Panc1 (cell line): ENCODE results near the gene IL31RA. TPM values are rescaled to one million over a fixed set of nuclear protein-coding genes. Genes with fewer than 3 reads are reported as not detected.

ENCODE experiments used
- ATAC-seq: fragments of 200-7000 bp; cut with Tn5 transposase; 2 replicates; pipeline ENCODE4 v1.9.1; 2020; ENCODE audit warnings: mild to moderate bottlenecking, moderate library complexity
- BruUV-seq: library from RNA; stranded (reverse); fragments of 400-500 nt; replicated peaks from 2 replicates; lab custom pipeline; 2021; lab: Mats Ljungman, UMichigan
- CTCF ChIA-PET: fragments of 300-600 bp; sonication (Branson Sonifier 250); formaldehyde crosslinking; loops from one replicate; lab custom pipeline; 2022; ENCODE audit warnings: antibody characterized with exemption; lab: Charles Lee
- POLR2A ChIA-PET: fragments of 300-600 bp; sonication (Branson Sonifier 250); formaldehyde crosslinking; loops from one replicate; lab custom pipeline; 2022; ENCODE audit warnings: antibody characterized with exemption; lab: Charles Lee
- DNase-seq: peaks from one replicate; pipeline ENCODE4 v3.0.0-alpha.2; 2010; ENCODE audit warnings: low read depth, low spot score
- H3K27ac ChIP-seq: 2 replicates; pipeline ENCODE4 v1.5.1; 2011; ENCODE audit warnings: mild to moderate bottlenecking, low read length, inconsistent platforms
- H3K27me3 ChIP-seq: fragments of 200-500 bp; sonication (Bioruptor generic); 2 replicates; pipeline ENCODE4 v1.6.0; 2014; ENCODE audit warnings: low read length, inconsistent platforms; ENCODE audit not compliant: control insufficient read depth, insufficient read depth
- H3K36me3 ChIP-seq: fragments of 200-500 bp; sonication (Bioruptor generic); 2 replicates; pipeline ENCODE4 v1.5.1; 2014; ENCODE audit warnings: inconsistent platforms, mild to moderate bottlenecking, low read length, moderate library complexity; ENCODE audit not compliant: control insufficient read depth, insufficient read depth
- H3K4me1 ChIP-seq: 2 replicates; pipeline ENCODE4 v1.5.1; 2011; ENCODE audit warnings: inconsistent platforms, mild to moderate bottlenecking, low read length, moderate library complexity; ENCODE audit not compliant: control insufficient read depth, insufficient read depth
- H3K4me3 ChIP-seq, 2 experiments: 2 replicates each; pipeline ENCODE4 v1.5.1; 2011 to 2012; ENCODE audit warnings: low read depth in 2 of 2, low read length in 2 of 2, mild to moderate bottlenecking in 2 of 2, inconsistent platforms in 1 of 2, moderate library complexity in 1 of 2
- H3K9me3 ChIP-seq: fragments of 200-500 bp; sonication (Bioruptor generic); 2 replicates; pipeline ENCODE4 v1.5.1; 2014; ENCODE audit warnings: low read depth, mild to moderate bottlenecking, inconsistent platforms, low read length, moderate library complexity; ENCODE audit not compliant: control insufficient read depth, insufficient read depth
- POLR2AphosphoS5 ChIP-seq: IDR thresholded peaks from 2 replicates; pipeline ENCODE4 v1.6.1; 2012; ENCODE audit warnings: mild to moderate bottlenecking, low read depth, low read length, moderate library complexity
- SIN3A ChIP-seq: IDR thresholded peaks from 2 replicates; pipeline ENCODE4 v1.6.1; 2012; ENCODE audit warnings: low read depth, mild to moderate bottlenecking, low read length, moderate library complexity, borderline replicate concordance; ENCODE audit not compliant: insufficient read depth
- TCF7L2 ChIP-seq: IDR thresholded peaks from 2 replicates; pipeline ENCODE4 v1.6.1; 2011; ENCODE audit warnings: mild to moderate bottlenecking, low read depth, low read length, inconsistent platforms
- in situ Hi-C: cut with HindIII; loops from 2 replicates; pipeline ENCODE4 v1.10.0; 2016; ENCODE audit warnings: low sequenced_read_pairs, low pct_unique_long_range_greater_than_20kb
- intact Hi-C: fragments of 100-400 bp; cut with micrococcal nuclease; formaldehyde crosslinking; loops from one replicate; pipeline ENCODE4 v1.10.0; 2022; ENCODE audit not compliant: unreplicated experiment
- total RNA-seq: library from RNA; stranded (reverse); gene quantifications from one replicate; pipeline ENCODE4 v1.2.1, GENCODE V29; 2021; ENCODE audit not compliant: unreplicated experiment
- TF ChIP-seq, protein P1 (sequence below): fragments of 450-650 bp; IDR thresholded peaks from 2 replicates; pipeline ENCODE4 v1.5.1; 2017; ENCODE audit warnings: mild to moderate bottlenecking
- TF ChIP-seq, protein P2 (sequence below), 2 experiments: IDR thresholded peaks; 2 replicates each; pipeline ENCODE4 v1.6.1; 2011 to 2012; ENCODE audit warnings: low read depth in 2 of 2, control low read depth in 1 of 2, low read length in 1 of 2, mild to moderate bottlenecking in 1 of 2, moderate library complexity in 1 of 2; ENCODE audit not compliant: insufficient read depth in 1 of 2

IL31RA gene
- total RNA-seq, 1 experiment from 2014 or later, result 3.1 TPM

DNA sequence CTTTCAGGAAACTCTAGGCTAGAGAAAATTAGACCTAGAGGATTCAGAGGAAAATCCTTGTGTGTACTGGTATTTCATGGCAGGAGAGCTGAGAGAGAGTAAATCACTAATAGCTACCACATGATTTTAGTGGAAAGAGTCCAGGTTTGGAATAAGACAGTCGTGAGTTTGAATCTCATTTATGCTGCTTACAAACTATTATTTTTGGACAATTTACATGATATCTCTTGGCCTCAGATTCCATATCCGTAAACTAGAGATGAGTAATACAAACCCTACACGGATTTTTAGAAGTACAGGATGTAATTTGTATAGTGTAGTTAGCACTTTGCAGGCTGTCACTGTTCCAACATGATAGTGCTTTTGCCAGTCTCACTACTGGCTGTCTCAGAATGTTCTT, 2.7 kb downstream of the IL31RA start:
- no peak for DNase-seq
- H3K9me3 ChIP-seq, result no peaks in the 10 kb centered on the region
- in situ Hi-C loops, result no loop called here
- BruUV-seq, result no TSS peak
- intact Hi-C loops, result no loop called here
- H3K27ac ChIP-seq, result peak overlapping the region; percentile 10; the same call in 1 of the 2 replicates
- peaks cover 10% of the 10 kb centered on the region; the same call in 1 of the 2 replicates for H3K4me1 ChIP-seq
- H3K27me3 ChIP-seq, result no peaks in the 10 kb centered on the region
- ATAC-seq, result no peak
- CTCF ChIA-PET, result no interaction called here
- POLR2A ChIA-PET, result no interaction called here
- no peak for TF ChIP-seq POLR2AphosphoS5
- TF ChIP-seq, protein P1, sequence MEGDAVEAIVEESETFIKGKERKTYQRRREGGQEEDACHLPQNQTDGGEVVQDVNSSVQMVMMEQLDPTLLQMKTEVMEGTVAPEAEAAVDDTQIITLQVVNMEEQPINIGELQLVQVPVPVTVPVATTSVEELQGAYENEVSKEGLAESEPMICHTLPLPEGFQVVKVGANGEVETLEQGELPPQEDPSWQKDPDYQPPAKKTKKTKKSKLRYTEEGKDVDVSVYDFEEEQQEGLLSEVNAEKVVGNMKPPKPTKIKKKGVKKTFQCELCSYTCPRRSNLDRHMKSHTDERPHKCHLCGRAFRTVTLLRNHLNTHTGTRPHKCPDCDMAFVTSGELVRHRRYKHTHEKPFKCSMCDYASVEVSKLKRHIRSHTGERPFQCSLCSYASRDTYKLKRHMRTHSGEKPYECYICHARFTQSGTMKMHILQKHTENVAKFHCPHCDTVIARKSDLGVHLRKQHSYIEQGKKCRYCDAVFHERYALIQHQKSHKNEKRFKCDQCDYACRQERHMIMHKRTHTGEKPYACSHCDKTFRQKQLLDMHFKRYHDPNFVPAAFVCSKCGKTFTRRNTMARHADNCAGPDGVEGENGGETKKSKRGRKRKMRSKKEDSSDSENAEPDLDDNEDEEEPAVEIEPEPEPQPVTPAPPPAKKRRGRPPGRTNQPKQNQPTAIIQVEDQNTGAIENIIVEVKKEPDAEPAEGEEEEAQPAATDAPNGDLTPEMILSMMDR, result no peak
- TF ChIP-seq TCF7L2, result no peak
- no peak for TF ChIP-seq SIN3A
- TF ChIP-seq, protein P2, sequence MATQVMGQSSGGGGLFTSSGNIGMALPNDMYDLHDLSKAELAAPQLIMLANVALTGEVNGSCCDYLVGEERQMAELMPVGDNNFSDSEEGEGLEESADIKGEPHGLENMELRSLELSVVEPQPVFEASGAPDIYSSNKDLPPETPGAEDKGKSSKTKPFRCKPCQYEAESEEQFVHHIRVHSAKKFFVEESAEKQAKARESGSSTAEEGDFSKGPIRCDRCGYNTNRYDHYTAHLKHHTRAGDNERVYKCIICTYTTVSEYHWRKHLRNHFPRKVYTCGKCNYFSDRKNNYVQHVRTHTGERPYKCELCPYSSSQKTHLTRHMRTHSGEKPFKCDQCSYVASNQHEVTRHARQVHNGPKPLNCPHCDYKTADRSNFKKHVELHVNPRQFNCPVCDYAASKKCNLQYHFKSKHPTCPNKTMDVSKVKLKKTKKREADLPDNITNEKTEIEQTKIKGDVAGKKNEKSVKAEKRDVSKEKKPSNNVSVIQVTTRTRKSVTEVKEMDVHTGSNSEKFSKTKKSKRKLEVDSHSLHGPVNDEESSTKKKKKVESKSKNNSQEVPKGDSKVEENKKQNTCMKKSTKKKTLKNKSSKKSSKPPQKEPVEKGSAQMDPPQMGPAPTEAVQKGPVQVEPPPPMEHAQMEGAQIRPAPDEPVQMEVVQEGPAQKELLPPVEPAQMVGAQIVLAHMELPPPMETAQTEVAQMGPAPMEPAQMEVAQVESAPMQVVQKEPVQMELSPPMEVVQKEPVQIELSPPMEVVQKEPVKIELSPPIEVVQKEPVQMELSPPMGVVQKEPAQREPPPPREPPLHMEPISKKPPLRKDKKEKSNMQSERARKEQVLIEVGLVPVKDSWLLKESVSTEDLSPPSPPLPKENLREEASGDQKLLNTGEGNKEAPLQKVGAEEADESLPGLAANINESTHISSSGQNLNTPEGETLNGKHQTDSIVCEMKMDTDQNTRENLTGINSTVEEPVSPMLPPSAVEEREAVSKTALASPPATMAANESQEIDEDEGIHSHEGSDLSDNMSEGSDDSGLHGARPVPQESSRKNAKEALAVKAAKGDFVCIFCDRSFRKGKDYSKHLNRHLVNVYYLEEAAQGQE (IDR thresholded peaks at IDR 0.05; ENCODE audit: insufficient read depth in 1 of 2, low read depth in 2 of 2, low read length in 1 of 2), result no peak
- no peak overlapping the region for H3K4me3 ChIP-seq
- no peaks in the 10 kb centered on the region for H3K36me3 ChIP-seq

DNA sequence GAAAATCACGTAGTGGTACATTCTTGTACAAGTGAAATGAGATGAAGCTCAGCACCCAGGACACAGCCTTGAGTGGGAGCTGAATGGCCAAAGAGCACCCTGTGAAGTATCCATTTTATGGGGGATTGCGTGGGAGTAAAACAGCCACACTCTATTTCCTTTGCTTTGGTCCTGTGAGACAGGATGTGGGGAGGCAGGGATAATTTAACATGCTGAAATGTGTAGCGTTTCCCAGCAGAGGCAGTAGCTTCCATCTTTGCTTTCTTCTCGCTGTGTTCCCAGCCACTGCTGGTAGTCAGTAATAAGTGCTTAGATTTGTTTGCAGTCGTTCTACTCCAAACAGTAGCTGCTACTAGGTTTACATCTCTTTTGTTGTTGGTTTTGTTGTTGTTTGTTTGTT, 4.4 kb downstream of the IL31RA start:
- BruUV-seq, result no TSS peak
- Histone ChIP-seq H3K9me3 (no peaks in the 10 kb centered on the region), H3K4me1 (peaks cover 10% of the 10 kb centered on the region; the same call in 1 of the 2 replicates), H3K36me3 (no peaks in the 10 kb centered on the region), H3K4me3 (no peak overlapping the region), H3K27me3 (no peaks in the 10 kb centered on the region), H3K27ac (no peak overlapping the region)
- TF ChIP-seq, protein P2 (IDR thresholded peaks at IDR 0.05; ENCODE audit: insufficient read depth in 1 of 2, low read depth in 2 of 2, low read length in 1 of 2), result no peak
- no peak for TF ChIP-seq POLR2AphosphoS5
- in situ Hi-C loops (no loop called here), intact Hi-C loops (no loop called here)
- no peak for ATAC-seq
- ChIA-PET CTCF (no interaction called here), POLR2A (no interaction called here)
- no peak for DNase-seq
